GM18502 (cell line): ENCODE measurements around the gene ANAPC2.

Source experiments
- ATAC-seq: cut with Tn5 transposase; IDR thresholded peaks from one replicate; pipeline ENCODE4 v1.9.1; 2021; ENCODE audit warnings: mild to moderate bottlenecking; ENCODE audit not compliant: unreplicated experiment, poor library complexity

The ANAPC2 gene

GRCh38 chr9:137164370-137165249, 23.8 kb downstream of the ANAPC2 start:
- ATAC-seq, result no peak

GRCh38 chr9:137163805-137164204, 24.6 kb downstream of the ANAPC2 start:
- ATAC-seq, result no peak

GRCh38 chr9:137163365-137163715, 25.0 kb downstream of the ANAPC2 start:
- ATAC-seq, result no peak

- no peak for ATAC-seq
Observed at GRCh38 chr9:137162505-137163364, 25.6 kb downstream of the ANAPC2 start.

GRCh38 chr9:137161558-137162486, 26.5 kb downstream of the ANAPC2 start:
- ATAC-seq, result no peak

GRCh38 chr9:137160716-137161557, 27.4 kb downstream of the ANAPC2 start:
- no peak for ATAC-seq

GRCh38 chr9:137160054-137160425, 28.3 kb downstream of the ANAPC2 start:
- no peak for ATAC-seq

GRCh38 chr9:137159105-137160053, 29.0 kb downstream of the ANAPC2 start:
- ATAC-seq, result no peak

- ATAC-seq, result no peak
Observed at GRCh38 chr9:137158625-137159024, 29.7 kb downstream of the ANAPC2 start.

- ATAC-seq, result no peak
Observed at GRCh38 chr9:137157618-137158415, 30.5 kb downstream of the ANAPC2 start.

- no peak for ATAC-seq
Observed at GRCh38 chr9:137156567-137157375, 31.6 kb downstream of the ANAPC2 start.

GRCh38 chr9:137152844-137153405, 35.4 kb downstream of the ANAPC2 start:
- ATAC-seq, result no peak

GRCh38 chr9:137150617-137151457, 37.5 kb downstream of the ANAPC2 start:
- ATAC-seq, result peak; percentile 43

- ATAC-seq, result peak; percentile 37
Observed at GRCh38 chr9:137149942-137150616, 38.3 kb downstream of the ANAPC2 start.

GRCh38 chr9:137149363-137149762, 39.0 kb downstream of the ANAPC2 start:
- ATAC-seq, result no peak
